SH-SY5Y (cell line): ENCODE data around the gene TPSAB1.
"Not testable (repeated sequence)": the region's sequence is repeated elsewhere in the genome, so short reads cannot be mapped to it uniquely, and the experiment has no call there.

ENCODE experiments used
- GATA2 ChIP-seq: IDR thresholded peaks from 2 replicates; pipeline ENCODE4 v1.6.1; 2011; ENCODE audit warnings: mild to moderate bottlenecking, low read depth, low read length
- GATA3 ChIP-seq: IDR thresholded peaks from 2 replicates; pipeline ENCODE4 v1.6.1; 2011; ENCODE audit warnings: low read depth, mild to moderate bottlenecking, low read length, moderate library complexity

The TPSAB1 gene

GRCh38 chr16:1230084-1230470, 10.4 kb upstream of the TPSAB1 start, which contains the start of gene TPSB2:
TSS of gene TPSB2 (minus strand) at chr16:1230184. CDS start at chr16:1229951, 233 bp downstream.
- not testable (repeated sequence) for TF ChIP-seq GATA3, GATA2

DNA sequence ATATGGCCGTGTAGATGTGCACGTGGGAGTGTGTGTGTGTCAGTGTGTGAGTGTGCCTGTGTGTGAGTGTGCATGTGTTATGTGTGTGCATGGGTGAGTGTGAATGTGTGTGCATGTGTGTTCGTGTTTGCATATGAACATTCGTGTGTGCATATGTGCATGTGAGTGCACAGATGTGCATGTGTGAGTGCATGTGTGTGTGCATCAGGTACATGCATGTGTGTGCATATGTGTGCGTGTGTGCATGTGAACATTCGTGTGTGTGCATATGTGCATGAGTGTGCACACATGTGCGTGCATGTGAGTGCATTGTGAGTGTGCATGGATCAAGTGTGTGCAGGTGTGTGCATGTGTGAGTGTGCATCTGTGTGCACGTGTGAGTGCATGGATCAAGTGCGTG, 2.5 kb upstream of the TPSAB1 start:
- no peak for TF ChIP-seq GATA3
- no peak for TF ChIP-seq GATA2

DNA sequence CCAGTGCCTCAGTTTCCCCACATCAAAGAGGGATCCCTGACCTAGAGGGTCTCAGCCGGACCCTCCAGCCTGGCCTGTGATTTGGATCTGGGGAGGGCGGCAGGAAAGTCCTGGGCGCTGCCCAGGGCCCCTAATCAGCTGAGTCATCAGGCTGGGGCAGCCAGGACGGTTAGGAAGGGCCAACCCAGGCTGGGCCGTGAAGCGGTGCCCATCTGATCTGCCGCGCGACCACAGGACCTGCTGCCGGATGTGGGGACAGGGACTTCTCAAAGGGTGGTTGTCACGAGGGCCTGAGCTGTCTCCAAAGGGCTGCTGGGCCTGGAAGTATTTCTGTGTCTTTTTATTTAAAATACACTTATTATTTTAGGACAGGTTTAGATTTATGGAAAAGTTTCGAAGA, 4.4 kb downstream of the TPSAB1 start:
- TF ChIP-seq GATA3 (no peak), GATA2 (no peak)

DNA sequence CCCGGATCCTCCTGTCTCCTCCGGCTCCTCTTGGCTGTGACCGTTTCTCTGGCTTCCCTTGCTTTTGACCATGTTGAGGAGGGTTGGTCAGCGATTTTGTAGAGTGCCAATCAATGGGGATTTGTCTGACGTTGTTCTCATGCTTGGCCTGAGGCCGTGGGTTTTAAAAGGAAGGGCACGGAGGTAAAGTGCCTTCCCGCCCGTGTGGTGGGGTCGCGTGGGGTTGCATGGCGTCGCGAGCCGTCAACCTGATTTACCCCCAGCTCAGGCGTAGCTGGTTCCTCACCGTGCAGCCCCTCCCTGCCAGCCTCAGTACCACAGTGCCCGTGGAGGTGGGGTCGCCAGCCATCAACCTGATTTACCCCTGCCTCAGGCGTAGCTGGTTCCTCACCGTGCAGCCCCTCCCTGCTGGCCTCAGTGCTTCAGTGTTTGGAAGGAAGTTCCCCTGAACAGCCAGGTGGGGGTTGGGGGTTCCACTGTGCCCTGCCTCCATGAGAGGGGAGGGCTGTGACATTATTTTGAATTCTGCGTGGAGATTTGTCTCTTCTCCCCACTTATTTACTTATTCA, 5.0 kb downstream of the TPSAB1 start:
- TF ChIP-seq GATA3 (no peak), GATA2 (no peak)

DNA sequence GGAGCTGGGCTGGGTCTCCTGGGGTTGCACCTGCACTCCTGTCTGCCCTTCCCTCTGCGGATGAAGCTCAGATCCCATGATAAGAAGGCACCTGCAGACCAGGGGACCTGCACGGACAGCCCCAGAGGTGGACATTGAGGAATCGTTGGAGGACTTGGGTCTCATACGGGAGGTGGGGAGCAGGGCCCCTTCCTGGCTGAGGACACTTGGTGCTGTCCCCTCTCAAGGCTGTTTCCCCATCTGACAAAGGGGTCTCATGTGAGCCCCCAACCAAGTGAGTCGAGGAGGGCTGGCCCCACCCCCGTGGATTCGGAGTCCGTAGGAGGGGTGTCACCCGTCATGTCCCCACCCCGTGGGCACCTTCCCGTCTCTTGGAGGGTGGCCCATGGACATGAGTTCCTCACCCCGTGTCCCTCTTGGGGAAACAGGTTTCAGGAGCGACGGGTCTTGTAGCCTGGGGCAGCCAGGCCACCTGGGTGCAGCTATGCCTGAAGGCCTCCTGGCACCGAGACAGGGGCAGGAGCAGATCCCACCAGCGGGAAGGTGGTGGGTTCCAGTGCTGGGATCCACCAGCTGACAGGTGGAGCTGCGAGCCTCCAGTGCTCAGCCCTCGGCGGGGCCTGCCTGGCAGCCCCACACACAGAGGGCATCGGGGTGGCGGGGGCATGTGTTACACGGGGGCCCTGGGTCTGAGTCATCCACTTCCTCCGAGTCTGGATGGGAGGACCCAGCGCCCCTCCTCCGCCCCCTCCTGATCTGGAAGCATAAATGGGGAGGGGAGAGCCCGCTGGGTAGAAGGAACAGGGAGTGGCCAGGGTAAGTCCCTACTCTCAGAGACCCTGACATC, 15.0 kb downstream of the TPSAB1 start, which contains the start of gene TPSD1:
TPSD1 (plus strand) TSS at position 794 of the 847 bp plus-strand sequence. CDS start 212 bp downstream, outside the sequence.
- TF ChIP-seq GATA3, GATA2: not testable (repeated sequence)

DNA sequence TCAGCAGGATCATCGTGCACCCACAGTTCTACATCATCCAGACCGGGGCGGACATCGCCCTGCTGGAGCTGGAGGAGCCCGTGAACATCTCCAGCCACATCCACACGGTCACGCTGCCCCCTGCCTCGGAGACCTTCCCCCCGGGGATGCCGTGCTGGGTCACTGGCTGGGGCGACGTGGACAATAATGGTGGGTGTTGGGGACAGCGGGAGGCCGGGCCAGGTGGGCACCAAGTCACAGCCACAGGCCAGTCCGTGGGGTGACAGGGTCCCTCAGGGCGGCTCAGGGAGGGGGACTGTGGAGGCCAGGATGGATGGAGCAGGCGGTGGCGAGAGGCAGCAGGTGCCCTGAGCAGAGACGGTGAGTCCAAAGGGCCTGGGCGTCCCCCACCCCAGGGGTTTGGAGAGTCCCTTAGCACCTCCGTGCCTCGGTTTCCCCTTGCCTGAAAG, 16.4 kb downstream of the TPSAB1 start:
- TF ChIP-seq GATA3: no peak
- no peak for TF ChIP-seq GATA2

DNA sequence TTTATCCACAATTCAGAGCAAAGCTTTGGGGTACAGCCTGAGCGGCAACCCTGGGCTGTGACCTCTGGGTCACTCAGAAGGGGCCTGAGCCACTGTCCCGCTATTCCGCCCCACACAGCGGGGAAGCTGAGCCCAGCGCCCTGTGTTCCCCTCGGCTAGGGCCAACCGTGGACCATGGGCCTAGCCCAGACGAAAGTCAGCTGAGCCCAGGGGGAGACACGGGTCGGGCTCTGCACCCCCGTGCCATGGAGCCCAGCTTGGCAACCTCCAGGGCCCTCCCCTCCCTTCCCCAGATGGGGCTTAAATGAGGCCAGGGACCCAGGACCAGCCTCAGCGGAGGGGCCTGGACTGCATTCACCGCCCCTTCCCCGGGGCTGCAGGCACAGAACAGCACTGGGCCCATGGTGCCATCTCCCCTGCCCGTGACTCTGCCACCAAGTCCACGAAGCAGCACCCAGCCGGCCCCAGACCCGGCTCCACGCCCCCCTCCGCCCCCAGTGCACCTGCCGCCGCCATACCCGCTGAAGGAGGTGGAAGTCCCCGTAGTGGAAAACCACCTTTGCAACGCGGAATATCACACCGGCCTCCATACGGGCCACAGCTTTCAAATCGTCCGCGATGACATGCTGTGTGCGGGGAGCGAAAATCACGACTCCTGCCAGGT, 17.2 kb downstream of the TPSAB1 start:
- TF ChIP-seq GATA2: no peak
- TF ChIP-seq GATA3: no peak

DNA sequence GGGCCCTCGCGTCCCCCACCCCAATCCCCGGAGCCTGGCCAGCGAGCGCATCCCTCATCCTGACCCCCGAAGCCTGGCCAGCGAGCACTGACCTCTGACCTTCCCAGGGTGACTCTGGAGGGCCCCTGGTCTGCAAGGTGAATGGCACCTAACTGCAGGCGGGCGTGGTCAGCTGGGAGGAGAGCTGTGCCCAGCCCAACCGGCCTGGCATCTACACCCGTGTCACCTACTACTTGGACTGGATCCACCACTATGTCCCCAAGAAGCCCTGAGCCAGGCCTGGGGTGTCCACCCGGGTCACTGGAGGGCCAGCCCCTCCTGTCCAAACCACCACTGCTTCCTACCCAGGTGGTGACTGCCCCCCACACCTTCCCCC, 17.7 kb downstream of the TPSAB1 start:
- TF ChIP-seq GATA3: no peak
- TF ChIP-seq GATA2: no peak

DNA sequence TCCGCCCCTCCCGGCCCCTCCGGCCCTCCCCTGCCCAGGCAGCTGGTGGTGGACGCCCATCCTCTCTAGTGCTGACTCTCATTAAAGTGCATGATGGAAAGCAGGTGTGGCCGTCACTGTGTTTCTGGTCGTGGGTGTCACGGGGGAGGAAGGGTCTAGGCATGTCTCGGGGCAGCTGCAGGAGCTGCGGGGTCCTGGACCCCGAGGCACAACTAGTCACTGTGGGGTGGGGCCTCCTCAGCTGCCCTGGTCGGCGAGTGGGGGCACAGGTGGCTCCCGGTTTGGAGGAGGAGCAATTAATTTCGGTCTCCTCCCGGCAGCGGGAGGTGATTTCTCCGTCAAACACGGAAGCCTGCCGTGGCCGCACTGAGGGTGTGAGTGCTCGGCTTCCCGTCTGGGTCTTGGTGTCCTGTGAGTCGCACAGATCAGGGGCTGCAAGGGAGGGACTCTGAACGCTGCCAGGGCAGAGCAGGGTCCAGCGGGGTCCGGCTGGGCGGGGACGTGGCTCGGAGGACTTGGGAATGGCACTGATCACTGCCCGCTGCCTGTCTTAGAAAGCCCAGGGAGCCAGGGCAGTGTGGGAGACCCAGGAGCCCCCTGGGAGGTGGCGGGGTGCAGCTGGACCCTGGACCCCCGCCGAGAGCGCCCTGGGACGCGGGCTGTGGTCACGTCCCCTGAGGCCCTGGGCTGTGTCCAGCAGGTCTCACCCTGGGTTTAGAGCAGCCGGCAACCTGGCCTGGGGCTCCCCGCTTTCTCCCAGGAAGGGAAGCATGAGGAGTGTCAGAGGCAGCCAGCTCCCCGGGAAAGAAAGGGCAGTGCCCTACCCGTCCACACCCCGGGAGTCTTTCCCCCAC, 18.6 kb downstream of the TPSAB1 start:
- TF ChIP-seq GATA3 (no peak), GATA2 (no peak)

DNA sequence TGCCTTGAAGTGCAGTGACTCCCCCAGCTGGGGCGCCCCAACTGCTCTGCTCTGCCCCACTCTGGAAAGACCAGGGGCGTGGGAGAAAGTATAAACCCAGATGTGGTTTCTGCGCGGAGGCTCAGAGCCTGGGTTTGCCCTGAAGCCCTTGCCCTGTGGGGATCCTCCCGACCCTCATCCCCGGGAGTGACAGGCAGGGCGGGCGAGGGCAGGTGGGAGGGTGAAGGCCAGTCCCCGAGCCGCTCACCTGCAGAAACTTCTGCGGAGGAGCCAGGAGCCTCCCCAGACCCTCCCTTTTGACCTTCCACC, 19.2 kb downstream of the TPSAB1 start:
- TF ChIP-seq GATA2 (no peak), GATA3 (no peak)

DNA sequence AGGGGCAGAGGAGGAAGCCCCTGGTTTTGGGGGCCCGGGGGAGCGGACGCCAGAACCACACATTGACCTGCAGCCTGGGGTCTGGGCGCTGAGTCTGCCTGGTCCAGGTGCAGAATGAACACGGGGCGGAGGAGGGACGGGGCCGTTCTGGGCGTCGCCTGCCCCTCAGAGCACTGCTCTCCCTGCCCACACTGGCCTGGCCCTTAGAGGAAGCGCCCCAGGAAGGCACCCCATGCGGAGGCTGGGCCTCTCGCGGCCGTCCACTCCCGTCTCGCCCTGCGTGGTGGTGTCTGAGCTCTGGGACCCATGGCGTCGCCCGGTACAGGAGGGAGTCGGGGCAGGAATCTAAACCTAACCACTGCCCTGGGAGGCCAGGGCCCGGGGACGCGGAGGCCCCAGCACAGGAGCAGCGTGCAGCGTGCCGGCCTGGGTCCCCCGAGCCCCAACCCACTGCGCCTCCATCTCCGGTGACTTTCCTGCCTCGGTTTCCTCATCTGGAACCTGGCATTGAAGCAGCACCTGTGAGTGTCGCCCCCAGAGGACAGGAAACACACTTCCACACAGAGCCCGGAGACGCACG, 19.7 kb downstream of the TPSAB1 start:
- no peak for TF ChIP-seq GATA3
- TF ChIP-seq GATA2: no peak

DNA sequence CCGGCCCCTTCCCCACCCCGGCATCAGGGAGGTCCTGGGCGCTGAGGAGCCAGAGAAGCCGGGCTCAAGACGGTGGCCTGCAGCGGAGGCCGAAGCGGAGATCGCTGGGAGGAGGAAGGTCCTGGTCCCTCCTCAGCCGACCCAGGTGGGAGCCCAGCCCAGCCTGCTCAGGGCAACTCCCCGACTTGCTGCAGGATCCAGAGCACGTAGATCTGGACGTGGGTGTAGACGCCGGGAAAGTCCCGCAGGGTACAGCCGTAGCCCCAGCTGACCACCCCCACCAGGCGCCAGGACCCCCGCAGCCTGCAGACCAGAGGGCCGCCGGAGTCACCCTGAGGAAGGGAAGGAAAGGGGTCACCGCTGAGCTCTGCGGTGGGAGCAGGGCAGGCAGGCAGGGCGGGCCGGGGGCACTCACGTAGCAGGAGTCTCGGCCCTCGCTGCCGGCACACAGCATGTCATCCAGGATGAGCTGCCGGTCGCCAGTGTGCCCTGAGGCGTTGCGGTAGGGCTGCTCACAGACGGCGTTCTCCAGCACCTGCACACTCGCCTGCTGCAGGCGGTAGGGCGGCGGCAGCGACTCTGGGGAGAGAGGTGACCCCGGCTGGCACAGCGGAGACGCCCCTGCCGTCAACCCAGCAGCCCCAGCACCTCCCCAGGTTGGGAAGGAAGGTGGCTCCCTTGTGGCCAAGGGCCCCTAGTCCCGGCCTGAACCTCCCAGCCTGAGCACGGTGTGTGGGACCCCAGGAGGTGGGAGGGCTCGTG, 20.8 kb downstream of the TPSAB1 start:
- no peak for TF ChIP-seq GATA2
